K562 (cell line): ENCODE measurements around the gene PGS1. TPM values are rescaled to one million over a fixed set of nuclear protein-coding genes. Genes with fewer than 3 reads are reported as not detected.

Experiments
- CBFA2T3 ChIP-seq: fragments of 450-650 bp; IDR thresholded peaks from 2 replicates; pipeline ENCODE4 v1.6.1; 2017
- CCNT2 ChIP-seq: IDR thresholded peaks from 2 replicates; pipeline ENCODE4 v1.6.1; 2011; ENCODE audit warnings: borderline replicate concordance, low read depth, mild to moderate bottlenecking, moderate library complexity, mixed read lengths, low read length; ENCODE audit not compliant: insufficient read length; ENCODE audit errors: extremely low read depth
- CEBPB ChIP-seq: fragments of 450-650 bp; IDR thresholded peaks from 2 replicates; pipeline ENCODE4 v1.6.1; 2016; ENCODE audit warnings: missing genetic modification characterization, missing compliant biosample characterization
- FOXA3 ChIP-seq, 2 experiments: fragments of 450-650 bp in 1 of 2; sonication (generic) in 1 of 2; formaldehyde crosslinking; IDR thresholded peaks in 1 of 2; conservative IDR thresholded peaks in 1 of 2; 2 replicates each; pipeline versions ENCODE4 v1.4.0 to v1.8.0; 2020 to 2022; ENCODE audit warnings: mild to moderate bottlenecking in 2 of 2, missing genetic modification reagents in 1 of 2
- GTF2E2 ChIP-seq: fragments of 200-800 bp; sonication (Bioruptor generic); IDR thresholded peaks from 2 replicates; pipeline ENCODE4 v1.6.1; 2016; ENCODE audit warnings: missing genetic modification characterization, missing compliant biosample characterization
- HMBOX1 ChIP-seq: sonication (generic); IDR thresholded peaks from 2 replicates; pipeline ENCODE4 v1.6.1; 2016
- HNRNPH1 ChIP-seq: fragments of 200-400 bp; formaldehyde crosslinking; optimal IDR thresholded peaks from 2 replicates; pipeline ENCODE3; 2017; ENCODE audit warnings: low read depth, mild to moderate bottlenecking, low read length, moderate library complexity
- KLF6 ChIP-seq: fragments of 250-450 bp; sonication (Bioruptor Pico); IDR thresholded peaks from 2 replicates; pipeline ENCODE4 v1.4.0; 2020; ENCODE audit warnings: mild to moderate bottlenecking, moderate library complexity, borderline replicate concordance
- RCOR1 ChIP-seq, 2 experiments: IDR thresholded peaks; 2 replicates each; pipeline ENCODE4 v1.6.1; 2012; ENCODE audit warnings: low read depth in 2 of 2, low read length in 2 of 2, borderline replicate concordance in 1 of 2, improper control_type of control experiment in 1 of 2
- REST ChIP-seq, 2 experiments: fragments of 450-650 bp; formaldehyde crosslinking in 1 of 2; IDR thresholded peaks; 2 replicates each; pipeline versions ENCODE4 v1.4.0 to v1.6.1; 2014 to 2020; ENCODE audit warnings: mild to moderate bottlenecking in 2 of 2, borderline replicate concordance in 1 of 2, low read depth in 1 of 2
- STAG1 ChIP-seq: sonication (generic); formaldehyde crosslinking; IDR thresholded peaks from 2 replicates; pipeline ENCODE4 v1.5.0; 2020; ENCODE audit warnings: missing genetic modification reagents, borderline replicate concordance
- ZBTB5 ChIP-seq: fragments of 450-650 bp; IDR thresholded peaks from 2 replicates; pipeline ENCODE4 v1.6.1; 2017; ENCODE audit warnings: antibody characterized with exemption
- ZNF740 ChIP-seq, 3 experiments: fragments of 200-800 bp in 1 of 3; sonication (Bioruptor generic) in 1 of 3; sonication (generic) in 1 of 3; formaldehyde crosslinking in 1 of 3; IDR thresholded peaks; 2 replicates each; pipeline versions ENCODE4 v1.6.1 to v1.8.0; 2016 to 2022; ENCODE audit warnings: mild to moderate bottlenecking in 2 of 3, missing compliant biosample characterization in 2 of 3, missing genetic modification characterization in 2 of 3, missing genetic modification reagents in 1 of 3
- polyA plus RNA-seq, 8 experiments: library from polyadenylated mRNA; depleted of rRNA in 4 of 8; stranded (reverse) in 5 of 8; unstranded in 3 of 8; fragments of >200 nt; fragmentation: Nextera tagmentation in 2 of 8; fragmentation: Illumina TruSeq in 1 of 8; extraction: Ambion mirVana in 2 of 8; extraction: Trizol in 1 of 8; gene quantifications; 2 replicates each; pipeline versions ENCODE4 v1.2.1 to v1.2.3, GENCODE V29; 2011 to 2014; ENCODE audit warnings: inconsistent platforms in 1 of 8, missing spikeins in 1 of 8
- total RNA-seq, 7 experiments: library from RNA; depleted of rRNA in 6 of 7; stranded (reverse); fragments of >200 nt in 6 of 7; fragmentation: Illumina TruSeq in 2 of 7; extraction: Trizol in 2 of 7; gene quantifications; 2 replicates each; pipeline versions ENCODE4 v1.2.1 to v1.2.3, GENCODE V29; 2011 to 2021; ENCODE audit warnings: low replicate concordance in 1 of 7

The PGS1 gene
- total and polyA plus RNA-seq, 9 of the 15 experiments (the other 6 are each of a cell fraction or from before 2014, with no cell fraction given) = 1.3 to 39.4 (median 22.3) TPM

- TF ChIP-seq ZBTB5 (no peak), STAG1 (peak; percentile 86; the same call in 1 of the 2 replicates), CEBPB (tag) (0 out of 2 replicates have a peak, but pooled peaks have one; percentile 6), CCNT2 (peak; percentile 23), ZNF740 (CRISPR knock-in tag; IDR thresholded peaks at IDR 0.05) (peak; percentile 21; the same call in 1 of the 2 replicates), ZNF740 (tag; IDR thresholded peaks at IDR 0.05) (no peak), CBFA2T3 (peak; percentile 10; the same call in 1 of the 2 replicates), FOXA3 (CRISPR knock-in tag; conservative IDR thresholded peaks at IDR 0.05 in 1 of 2, IDR thresholded peaks at IDR 0.05 in 1 of 2) (0 out of 4 replicates have a peak, but pooled peaks of 1 of the 2 experiments have one; percentile 39), HNRNPH1 (no peak), RCOR1 (IDR thresholded peaks at IDR 0.05; ENCODE audit: borderline replicate concordance in 1 of 2, low read depth in 2 of 2, low read length in 2 of 2) (peak; percentile 30 to 56; a peak in 1 of 4 replicates), HMBOX1 (peak; percentile 33; the same call in 1 of the 2 replicates), KLF6 (no peak), REST (IDR thresholded peaks at IDR 0.05; ENCODE audit: borderline replicate concordance) (peak; percentile 90), REST (CRISPR knock-in tag; IDR thresholded peaks at IDR 0.05; ENCODE audit: low read depth) (no peak), GTF2E2 (tag) (no peak)
Observed at GRCh38 chr17:78421534-78422266, 43.3 kb downstream of the PGS1 start (continued).
